Endothelial cell of umbilical vein (primary cell): ENCODE data around the gene KIR3DL3. TPM values are rescaled to one million over a fixed set of nuclear protein-coding genes. Genes with fewer than 3 reads are reported as not detected.
"Not testable (repeated sequence)": the region's sequence is repeated elsewhere in the genome, so short reads cannot be mapped to it uniquely, and the experiment has no call there.

Experiments
- BruUV-seq: library from RNA; stranded (reverse); fragments of 400-500 nt; replicated peaks from 2 replicates; lab custom pipeline; 2021; lab: Mats Ljungman, UMichigan
- CTCF ChIA-PET: fragments of 300-600, 350-600 bp; sonication (Branson Sonifier 250); formaldehyde crosslinking; loops from one replicate; lab custom pipeline; 2021; ENCODE audit warnings: antibody characterized with exemption, inconsistent platforms; lab: Charles Lee
- POLR2A ChIA-PET: fragments of 300-600, 350-600 bp; sonication (Branson Sonifier 250); formaldehyde crosslinking; loops from one replicate; lab custom pipeline; 2021; ENCODE audit warnings: antibody characterized with exemption, inconsistent platforms; lab: Charles Lee
- DNase-seq: peaks from one replicate; pipeline ENCODE4 v3.0.0-alpha.2; 2011; ENCODE audit warnings: low read depth, low spot score
- FAIRE-seq: peaks from 2 replicates; lab custom pipeline; 2011; peaks lifted over from hg19 to GRCh38; lab: Jason Lieb, UNC
- H2AFZ ChIP-seq: 2 replicates; pipeline ENCODE4 v1.6.0; 2012; ENCODE audit warnings: low read depth, low read length, control low read depth, inconsistent platforms
- H3K27ac ChIP-seq: 2 replicates; pipeline ENCODE4 v1.5.1; 2011; ENCODE audit warnings: low read depth, mild to moderate bottlenecking, control low read depth, low read length, moderate library complexity; ENCODE audit not compliant: insufficient read depth
- H3K27me3 ChIP-seq, 2 experiments: 2 replicates each; pipeline versions ENCODE4 v1.6.0 to v1.6.1; 2011; ENCODE audit warnings: low read length in 2 of 2, mixed read lengths in 1 of 2; ENCODE audit not compliant: control insufficient read depth in 2 of 2, insufficient read depth in 2 of 2
- H3K36me3 ChIP-seq, 2 experiments: 2 replicates in 1 of 2; 3 replicates in 1 of 2; pipeline ENCODE4 v1.5.1; 2011; ENCODE audit warnings: low read length in 2 of 2, mild to moderate bottlenecking in 1 of 2, moderate library complexity in 1 of 2; ENCODE audit not compliant: control insufficient read depth in 2 of 2, insufficient read depth in 2 of 2; ENCODE audit errors: extremely low read depth in 1 of 2
- H3K4me1 ChIP-seq: 3 replicates; pipeline ENCODE4 v1.5.1; 2011; ENCODE audit warnings: mild to moderate bottlenecking, low read length; ENCODE audit not compliant: control insufficient read depth, insufficient read depth; ENCODE audit errors: extremely low read depth
- H3K4me2 ChIP-seq: 2 replicates; pipeline ENCODE4 v1.6.1; 2011; ENCODE audit warnings: low read length, control low read depth, mixed read lengths; ENCODE audit not compliant: insufficient read depth
- H3K4me3 ChIP-seq, 3 experiments: fragments of 200-600 bp in 1 of 3; sonication (generic), shearing (Covaris generic) in 1 of 3; replicated peaks in 1 of 3; 2 replicates each; pipeline ENCODE4 v1.5.1; 2011 to 2016; ENCODE audit warnings: control low read depth in 3 of 3, low read length in 3 of 3, mild to moderate bottlenecking in 2 of 3, inconsistent platforms in 1 of 3, low read depth in 1 of 3, moderate library complexity in 1 of 3; ENCODE audit not compliant: insufficient read depth in 1 of 3
- H3K79me2 ChIP-seq: 2 replicates; pipeline ENCODE4 v1.6.0; 2012; ENCODE audit warnings: low read length, inconsistent platforms; ENCODE audit not compliant: control insufficient read depth, insufficient read depth
- H3K9ac ChIP-seq: replicated peaks from 2 replicates; pipeline ENCODE3; 2011; ENCODE audit warnings: low read length, control low read depth; ENCODE audit not compliant: insufficient read depth; ENCODE audit errors: extremely low read depth
- H3K9me1 ChIP-seq: replicated peaks from 3 replicates; pipeline ENCODE4 v1.6.0; 2011; ENCODE audit warnings: mild to moderate bottlenecking, low read length; ENCODE audit not compliant: control insufficient read depth, insufficient read depth; ENCODE audit errors: extremely low read depth
- H3K9me3 ChIP-seq: replicated peaks from 2 replicates; pipeline ENCODE4 v1.5.1; 2012; ENCODE audit warnings: low read length, inconsistent platforms; ENCODE audit not compliant: control insufficient read depth, insufficient read depth
- H4K20me1 ChIP-seq: replicated peaks from 2 replicates; pipeline ENCODE3; 2011; ENCODE audit warnings: mild to moderate bottlenecking, low read length; ENCODE audit not compliant: control insufficient read depth, insufficient read depth; ENCODE audit errors: extremely low read depth
- CTCF ChIP-seq, 2 donors: IDR thresholded peaks; 1 replicate in 1 of 2; 2 replicates in 1 of 2; pipeline ENCODE4 v1.5.1; 2011; ENCODE audit warnings: low read length in 2 of 2, mild to moderate bottlenecking in 2 of 2, moderate library complexity in 2 of 2, control low read depth in 1 of 2, inconsistent platforms in 1 of 2, low read depth in 1 of 2; ENCODE audit not compliant: insufficient read depth in 1 of 2; ENCODE audit errors: extremely low read depth in 1 of 2
- JUN ChIP-seq: IDR thresholded peaks from 2 replicates; pipeline ENCODE4 v1.6.1; 2011; ENCODE audit warnings: borderline replicate concordance, low read depth; ENCODE audit not compliant: insufficient read length, insufficient read depth
- POLR2A ChIP-seq: IDR thresholded peaks from 2 replicates; pipeline ENCODE4 v1.6.1; 2012; ENCODE audit warnings: low read depth, mild to moderate bottlenecking, control low read depth, low read length
- POLR2AphosphoS5 ChIP-seq: IDR thresholded peaks from 2 replicates; pipeline ENCODE4 v1.6.1; 2012; ENCODE audit warnings: low read depth, mild to moderate bottlenecking, control low read depth, low read length, moderate library complexity; ENCODE audit not compliant: insufficient read depth
- dilution Hi-C: fragments of 300-500 bp; cut with MboI; formaldehyde crosslinking; loops from one replicate; pipeline ENCODE4 v1.15.0; 2019; ENCODE audit warnings: low sequenced_read_pairs; ENCODE audit not compliant: extremely low pct_ligation_motif_present
- intact Hi-C: fragments of 100-400 bp; cut with micrococcal nuclease; formaldehyde crosslinking; loops from one replicate; pipeline ENCODE4 v1.10.0; 2022
- polyA plus RNA-seq, 4 experiments: library from polyadenylated mRNA; depleted of rRNA in 3 of 4; stranded (reverse) in 3 of 4; unstranded in 1 of 4; fragments of >200 nt; gene quantifications; 2 replicates each; pipeline versions ENCODE4 v1.2.1 to v1.2.3, GENCODE V29; 2011 to 2012; ENCODE audit warnings: missing spikeins in 1 of 4
- total RNA-seq: library from RNA; stranded (reverse); gene quantifications from 2 replicates; pipeline ENCODE4 v1.2.3, GENCODE V29; 2021
- TF ChIP-seq, protein P1 (sequence below): IDR thresholded peaks from 2 replicates; pipeline ENCODE4 v1.6.1; 2011; ENCODE audit not compliant: insufficient read depth, insufficient read length

The KIR3DL3 gene
- total and polyA plus RNA-seq, 2 donors (not counting 3 experiments of a cell fraction or from before 2014, with no cell fraction given), result not detected

GRCh38 chr19:54681596-54681995, 42.6 kb upstream of the KIR3DL3 start:
- dilution Hi-C loops, H3K4me2 ChIP-seq, FAIRE-seq: not testable (repeated sequence)

DNA sequence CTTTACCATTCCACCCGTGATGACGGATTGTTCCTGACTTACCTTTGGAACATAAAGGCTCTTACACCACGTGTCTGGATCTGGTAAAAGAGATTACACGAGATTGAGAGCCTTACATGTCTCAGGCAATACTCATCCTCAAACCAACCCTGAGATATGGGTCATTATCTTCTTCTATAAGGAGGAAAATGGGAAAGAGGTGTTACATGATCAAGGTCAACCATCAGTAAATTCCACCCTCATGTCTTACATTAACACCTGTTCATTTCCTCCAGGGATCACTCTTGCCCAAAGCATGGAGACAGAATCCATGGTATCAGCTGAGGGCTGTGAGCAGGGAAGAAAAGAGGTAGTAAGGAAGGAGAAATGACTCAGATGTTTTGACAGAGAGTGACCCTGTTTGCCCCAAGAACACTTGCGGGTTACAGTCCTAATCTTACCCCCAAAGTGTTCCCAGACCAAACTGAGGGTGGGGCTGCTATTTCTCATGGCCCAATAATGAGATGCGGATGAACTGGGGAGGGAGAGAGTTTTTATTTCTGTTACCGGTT, 41.9 kb upstream of the KIR3DL3 start:
- CTCF ChIA-PET, result interaction anchor here (2.3 kb wide), 1 partner anchor 9 kb away, joined by 10 read pairs; no protein-coding TSS in a partner anchor
- dilution Hi-C loops (no loop called here), intact Hi-C loops (no loop called here)
- Histone ChIP-seq H3K27me3 (no peaks in the 10 kb centered on the region), H2AFZ (no peak overlapping the region), H3K79me2 (no peaks in the 10 kb centered on the region), H3K4me2 (no peak overlapping the region), H3K27ac (no peak overlapping the region), H3K9me1 (no peaks in the 10 kb centered on the region), H3K9me3 (no peaks in the 10 kb centered on the region), H3K4me1 (no peaks in the 10 kb centered on the region), H3K4me3 (no peak overlapping the region), H3K9ac (no peak overlapping the region), H4K20me1 (no peaks in the 10 kb centered on the region), H3K36me3 (no peaks in the 10 kb centered on the region)
- TF ChIP-seq, protein P1, sequence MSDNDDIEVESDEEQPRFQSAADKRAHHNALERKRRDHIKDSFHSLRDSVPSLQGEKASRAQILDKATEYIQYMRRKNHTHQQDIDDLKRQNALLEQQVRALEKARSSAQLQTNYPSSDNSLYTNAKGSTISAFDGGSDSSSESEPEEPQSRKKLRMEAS, result no peak
- no peak for TF ChIP-seq JUN
- TF ChIP-seq POLR2AphosphoS5, result no peak
- TF ChIP-seq POLR2A, result no peak
- no peak for TF ChIP-seq CTCF (IDR thresholded peaks at IDR 0.05; ENCODE audit: extremely low read depth in 1 of 2, insufficient read depth in 1 of 2, low read depth in 1 of 2, low read length in 2 of 2)
- no peak for DNase-seq
- POLR2A ChIA-PET, result no interaction called here
- no TSS peak for BruUV-seq
- FAIRE-seq, result no peak

More at GRCh38 chr19:54681596-54681995, 42.6 kb upstream of the KIR3DL3 start:
- BruUV-seq, H3K9ac ChIP-seq, H3K36me3 ChIP-seq, H3K27ac ChIP-seq, H4K20me1 ChIP-seq, H3K27me3 ChIP-seq, H3K4me3 ChIP-seq, H3K9me3 ChIP-seq, DNase-seq, intact Hi-C loops, H3K4me1 ChIP-seq, H2AFZ ChIP-seq, POLR2A ChIA-PET, H3K9me1 ChIP-seq, H3K79me2 ChIP-seq: not testable (repeated sequence)
- CTCF ChIA-PET, result interaction anchor here (2.3 kb wide), 1 partner anchor 9 kb away, joined by 10 read pairs; no protein-coding TSS in a partner anchor
